Neural cell (in vitro differentiated cells): ENCODE data around the gene MRTFA. TPM values are rescaled to one million over a fixed set of nuclear protein-coding genes. Genes with fewer than 3 reads are reported as not detected.

Experiments used
- H2AFZ ChIP-seq: fragments of 200-600, 300-800 bp; sonication (generic), shearing (Covaris generic); 2 replicates; pipeline ENCODE4 v1.6.0; 2014; ENCODE audit warnings: low read depth, mild to moderate bottlenecking, antibody characterized with exemption, low read length, moderate library complexity
- H3F3A ChIP-seq: fragments of 200-600 bp; shearing (Covaris generic); 2 replicates; pipeline ENCODE4 v1.6.1; 2016; ENCODE audit warnings: mild to moderate bottlenecking, moderate library complexity, mixed read lengths, antibody characterized with exemption, low read length; ENCODE audit not compliant: insufficient read depth, poor library complexity, severe bottlenecking
- H3K27ac ChIP-seq: fragments of 200-600, 300-800 bp; sonication (generic), shearing (Covaris generic); 2 replicates; pipeline ENCODE4 v1.5.1; 2014; ENCODE audit warnings: mild to moderate bottlenecking, low read length, moderate library complexity
- H3K27me3 ChIP-seq: fragments of 300-800, 200-600 bp; sonication (generic), shearing (Covaris generic); 2 replicates; pipeline ENCODE4 v1.6.0; 2014; ENCODE audit warnings: mild to moderate bottlenecking, low read depth, low read length, moderate library complexity; ENCODE audit not compliant: insufficient read depth
- H3K36me3 ChIP-seq: fragments of 300-800, 200-600 bp; sonication (generic), shearing (Covaris generic); 2 replicates; pipeline ENCODE4 v1.5.1; 2014; ENCODE audit warnings: mild to moderate bottlenecking, antibody characterized with exemption, low read length, moderate library complexity; ENCODE audit not compliant: insufficient read depth
- H3K4me2 ChIP-seq: fragments of 300-800, 200-600 bp; sonication (generic), shearing (Covaris generic); 2 replicates; pipeline ENCODE4 v1.6.0; 2014; ENCODE audit warnings: mild to moderate bottlenecking, low read length
- H3K4me3 ChIP-seq: fragments of 300-800, 200-600 bp; sonication (generic), shearing (Covaris generic); 2 replicates; pipeline ENCODE4 v1.5.1; 2014; ENCODE audit warnings: mild to moderate bottlenecking, low read length, moderate library complexity
- H3K79me2 ChIP-seq: fragments of 200-600 bp; shearing (Covaris generic); replicated peaks from 2 replicates; pipeline ENCODE4 v1.6.0; 2014; ENCODE audit warnings: mild to moderate bottlenecking, low read length, moderate library complexity; ENCODE audit not compliant: insufficient read depth
- H3K9ac ChIP-seq: fragments of 300-800, 200-600 bp; sonication (generic), shearing (Covaris generic); 2 replicates; pipeline ENCODE4 v1.6.1; 2016; ENCODE audit warnings: mild to moderate bottlenecking, low read length, mixed read lengths
- H3K9me2 ChIP-seq: fragments of 200-600 bp; shearing (Covaris generic); 2 replicates; pipeline ENCODE4 v1.6.1; 2016; ENCODE audit warnings: mild to moderate bottlenecking, low read length, mixed read lengths; ENCODE audit not compliant: insufficient read depth
- H3K9me3 ChIP-seq: fragments of 200-600, 300-800 bp; sonication (generic), shearing (Covaris generic); 2 replicates; pipeline ENCODE4 v1.6.1; 2016; ENCODE audit warnings: mild to moderate bottlenecking, mixed run types, low read length, moderate library complexity, mixed read lengths
- H4K20me1 ChIP-seq: fragments of 200-600 bp; shearing (Covaris generic); 2 replicates; pipeline ENCODE4 v1.6.1; 2016; ENCODE audit warnings: mild to moderate bottlenecking, mixed run types; ENCODE audit not compliant: insufficient read depth
- EP300 ChIP-seq: fragments of 450-650 bp; conservative IDR thresholded peaks from 2 replicates; pipeline ENCODE4 v1.6.1; 2014; ENCODE audit warnings: antibody characterized with exemption, mild to moderate bottlenecking, moderate library complexity; ENCODE audit not compliant: poor library complexity, severe bottlenecking
- EZH2 ChIP-seq: fragments of 200-600, 300-800 bp; shearing (Covaris generic), sonication (generic); IDR thresholded peaks from 2 replicates; pipeline ENCODE4 v1.6.1; 2014; ENCODE audit warnings: antibody characterized with exemption, low read length, borderline replicate concordance, mild to moderate bottlenecking; ENCODE audit not compliant: insufficient read depth, poor library complexity, severe bottlenecking
- MXI1 ChIP-seq: fragments of 450-650 bp; conservative IDR thresholded peaks from 2 replicates; pipeline ENCODE4 v1.6.1; 2014; ENCODE audit warnings: antibody characterized with exemption, mild to moderate bottlenecking; ENCODE audit not compliant: poor library complexity, severe bottlenecking
- POLR2AphosphoS5 ChIP-seq: IDR thresholded peaks from 2 replicates; pipeline ENCODE4 v1.6.1; 2012
- RAD21 ChIP-seq: fragments of 450-650 bp; conservative IDR thresholded peaks from 2 replicates; pipeline ENCODE4 v1.6.1; 2014; ENCODE audit warnings: antibody characterized with exemption, mild to moderate bottlenecking, moderate library complexity
- SMC3 ChIP-seq: fragments of 450-650 bp; conservative IDR thresholded peaks from 2 replicates; pipeline ENCODE4 v1.6.1; 2014; ENCODE audit warnings: antibody characterized with exemption, mild to moderate bottlenecking, moderate library complexity; ENCODE audit not compliant: poor library complexity
- TAF1 ChIP-seq: IDR thresholded peaks from 2 replicates; pipeline ENCODE4 v1.6.1; 2012; ENCODE audit warnings: low read depth
- polyA plus RNA-seq: library from polyadenylated mRNA; depleted of rRNA; stranded (reverse); fragments of >200 nt; gene quantifications from 2 replicates; pipeline ENCODE4 v1.2.3, GENCODE V29; 2014
- TF ChIP-seq, protein P1 (sequence below): IDR thresholded peaks from 2 replicates; pipeline ENCODE4 v1.6.1; 2012; ENCODE audit warnings: borderline replicate concordance
- TF ChIP-seq, protein P2 (sequence below): fragments of 450-650 bp; IDR thresholded peaks from 2 replicates; pipeline ENCODE4 v1.5.1; 2014; ENCODE audit warnings: antibody characterized with exemption, mild to moderate bottlenecking, moderate library complexity; ENCODE audit not compliant: poor library complexity, severe bottlenecking

MRTFA gene
- polyA plus RNA-seq, 1 donor from 2014 or later, result 19.3 TPM

DNA sequence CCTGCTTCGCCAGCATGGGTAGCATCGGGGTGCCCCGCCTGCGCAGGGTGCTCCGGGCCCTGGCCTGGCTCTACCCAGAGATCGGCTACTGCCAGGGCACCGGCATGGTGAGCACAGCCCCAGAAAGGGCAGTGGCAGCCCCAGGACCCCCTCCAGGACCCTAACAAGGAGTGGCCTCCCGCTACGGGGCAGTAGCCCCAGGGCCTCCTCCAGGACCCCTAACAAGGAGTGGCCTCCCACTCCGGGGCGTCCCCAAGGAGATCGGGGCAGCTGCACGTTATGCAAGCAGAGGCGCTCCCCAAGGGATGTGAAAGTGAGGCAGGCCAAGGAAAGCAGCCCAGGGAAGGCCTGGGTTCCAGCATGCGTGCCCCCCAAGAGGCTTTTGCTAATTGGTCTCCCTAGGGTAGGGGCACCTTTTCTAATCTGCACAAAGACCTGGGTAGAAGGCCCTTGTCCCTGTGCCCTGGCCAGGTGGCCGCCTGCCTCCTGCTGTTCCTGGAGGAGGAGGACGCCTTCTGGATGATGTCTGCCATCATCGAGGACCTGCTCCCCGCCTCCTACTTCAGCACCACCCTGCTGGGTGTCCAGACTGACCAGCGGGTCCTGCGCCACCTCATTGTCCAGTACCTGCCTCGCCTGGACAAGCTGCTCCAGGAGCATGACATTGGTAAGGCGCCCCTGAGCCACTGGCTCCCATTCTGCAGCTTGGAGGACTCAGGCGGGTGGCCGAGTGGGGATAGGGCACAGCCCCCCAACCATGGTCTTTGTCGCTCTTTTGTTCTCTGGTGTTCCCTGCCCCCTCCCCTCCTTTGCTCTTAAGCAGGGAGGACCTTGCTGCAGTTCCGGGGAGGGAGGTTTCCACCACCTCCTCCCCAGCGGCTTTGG lies 231.1 kb downstream of the MRTFA start:
- no peak overlapping the region for H3K4me3 ChIP-seq
- H3K9ac ChIP-seq, result no peak overlapping the region
- H3K4me2 ChIP-seq, result no peak overlapping the region
- no peaks in the 10 kb centered on the region for H3K27me3 ChIP-seq
- H3K79me2 ChIP-seq, result no peaks in the 10 kb centered on the region
- H3K9me2 ChIP-seq, result no peaks in the 10 kb centered on the region
- H3K9me3 ChIP-seq, result no peaks in the 10 kb centered on the region
- TF ChIP-seq MXI1 (no peak), EZH2 (no peak)
- no peaks in the 10 kb centered on the region for H4K20me1 ChIP-seq
- H3K27ac ChIP-seq, result no peak overlapping the region
- no peak overlapping the region for H2AFZ ChIP-seq
- no peaks in the 10 kb centered on the region for H3F3A ChIP-seq
- H3K36me3 ChIP-seq, result no peaks in the 10 kb centered on the region

DNA sequence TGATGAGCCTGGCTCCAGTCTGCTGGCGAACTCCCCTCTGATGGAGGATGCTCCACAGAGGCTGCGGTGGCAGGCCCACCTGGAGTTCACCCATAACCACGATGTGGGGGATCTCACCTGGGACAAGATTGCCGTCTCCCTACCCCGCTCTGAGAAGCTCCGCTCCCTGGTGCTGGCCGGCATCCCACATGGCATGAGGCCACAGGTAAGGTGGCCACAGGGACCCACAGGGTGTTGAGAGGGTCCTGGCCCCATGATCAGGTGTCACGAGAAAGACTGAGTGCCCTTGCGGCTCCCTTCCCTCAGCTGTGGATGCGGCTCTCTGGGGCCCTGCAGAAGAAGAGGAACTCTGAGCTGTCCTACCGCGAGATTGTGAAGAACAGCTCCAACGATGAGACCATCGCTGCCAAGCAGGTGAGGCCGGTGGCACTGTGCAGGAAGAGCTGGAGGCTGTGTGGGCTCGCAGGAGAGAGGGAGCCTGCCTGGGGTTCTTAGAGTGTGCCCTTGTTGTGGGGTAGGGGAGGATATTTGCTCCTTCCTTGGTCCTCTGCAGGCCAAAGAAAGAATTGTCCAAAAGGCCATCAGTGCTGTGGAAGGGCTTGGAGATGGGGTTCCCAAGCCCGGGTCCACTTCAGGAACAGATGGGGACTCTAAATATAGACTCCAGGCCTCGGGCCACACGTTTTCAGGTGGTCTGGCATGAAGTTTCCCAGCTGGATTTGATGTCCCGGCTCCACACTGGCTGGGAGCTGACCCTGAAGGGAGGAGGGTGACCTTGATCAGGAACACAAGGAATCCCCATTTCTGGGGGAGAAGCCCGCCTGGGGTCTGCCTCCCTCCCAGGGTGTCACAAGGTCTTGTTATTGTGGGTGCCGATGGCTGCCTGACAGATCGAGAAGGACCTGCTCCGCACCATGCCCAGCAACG lies 232.0 kb downstream of the MRTFA start:
- no peak overlapping the region for H3K27ac ChIP-seq

More for the DNA sequence above, 232.0 kb downstream of the MRTFA start:
- H3K9me2 ChIP-seq, result no peaks in the 10 kb centered on the region
- H3K4me3 ChIP-seq, result no peak overlapping the region
- H3K27me3 ChIP-seq, result no peaks in the 10 kb centered on the region
- no peaks in the 10 kb centered on the region for H3K36me3 ChIP-seq
- no peaks in the 10 kb centered on the region for H3K9me3 ChIP-seq
- no peak overlapping the region for H3K4me2 ChIP-seq
- no peaks in the 10 kb centered on the region for H4K20me1 ChIP-seq
- no peaks in the 10 kb centered on the region for H3K79me2 ChIP-seq
- H2AFZ ChIP-seq, result no peak overlapping the region
- TF ChIP-seq, protein P1, sequence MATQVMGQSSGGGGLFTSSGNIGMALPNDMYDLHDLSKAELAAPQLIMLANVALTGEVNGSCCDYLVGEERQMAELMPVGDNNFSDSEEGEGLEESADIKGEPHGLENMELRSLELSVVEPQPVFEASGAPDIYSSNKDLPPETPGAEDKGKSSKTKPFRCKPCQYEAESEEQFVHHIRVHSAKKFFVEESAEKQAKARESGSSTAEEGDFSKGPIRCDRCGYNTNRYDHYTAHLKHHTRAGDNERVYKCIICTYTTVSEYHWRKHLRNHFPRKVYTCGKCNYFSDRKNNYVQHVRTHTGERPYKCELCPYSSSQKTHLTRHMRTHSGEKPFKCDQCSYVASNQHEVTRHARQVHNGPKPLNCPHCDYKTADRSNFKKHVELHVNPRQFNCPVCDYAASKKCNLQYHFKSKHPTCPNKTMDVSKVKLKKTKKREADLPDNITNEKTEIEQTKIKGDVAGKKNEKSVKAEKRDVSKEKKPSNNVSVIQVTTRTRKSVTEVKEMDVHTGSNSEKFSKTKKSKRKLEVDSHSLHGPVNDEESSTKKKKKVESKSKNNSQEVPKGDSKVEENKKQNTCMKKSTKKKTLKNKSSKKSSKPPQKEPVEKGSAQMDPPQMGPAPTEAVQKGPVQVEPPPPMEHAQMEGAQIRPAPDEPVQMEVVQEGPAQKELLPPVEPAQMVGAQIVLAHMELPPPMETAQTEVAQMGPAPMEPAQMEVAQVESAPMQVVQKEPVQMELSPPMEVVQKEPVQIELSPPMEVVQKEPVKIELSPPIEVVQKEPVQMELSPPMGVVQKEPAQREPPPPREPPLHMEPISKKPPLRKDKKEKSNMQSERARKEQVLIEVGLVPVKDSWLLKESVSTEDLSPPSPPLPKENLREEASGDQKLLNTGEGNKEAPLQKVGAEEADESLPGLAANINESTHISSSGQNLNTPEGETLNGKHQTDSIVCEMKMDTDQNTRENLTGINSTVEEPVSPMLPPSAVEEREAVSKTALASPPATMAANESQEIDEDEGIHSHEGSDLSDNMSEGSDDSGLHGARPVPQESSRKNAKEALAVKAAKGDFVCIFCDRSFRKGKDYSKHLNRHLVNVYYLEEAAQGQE, result no peak
- TF ChIP-seq TAF1, result no peak
- no peak for TF ChIP-seq RAD21
- TF ChIP-seq, protein P2, sequence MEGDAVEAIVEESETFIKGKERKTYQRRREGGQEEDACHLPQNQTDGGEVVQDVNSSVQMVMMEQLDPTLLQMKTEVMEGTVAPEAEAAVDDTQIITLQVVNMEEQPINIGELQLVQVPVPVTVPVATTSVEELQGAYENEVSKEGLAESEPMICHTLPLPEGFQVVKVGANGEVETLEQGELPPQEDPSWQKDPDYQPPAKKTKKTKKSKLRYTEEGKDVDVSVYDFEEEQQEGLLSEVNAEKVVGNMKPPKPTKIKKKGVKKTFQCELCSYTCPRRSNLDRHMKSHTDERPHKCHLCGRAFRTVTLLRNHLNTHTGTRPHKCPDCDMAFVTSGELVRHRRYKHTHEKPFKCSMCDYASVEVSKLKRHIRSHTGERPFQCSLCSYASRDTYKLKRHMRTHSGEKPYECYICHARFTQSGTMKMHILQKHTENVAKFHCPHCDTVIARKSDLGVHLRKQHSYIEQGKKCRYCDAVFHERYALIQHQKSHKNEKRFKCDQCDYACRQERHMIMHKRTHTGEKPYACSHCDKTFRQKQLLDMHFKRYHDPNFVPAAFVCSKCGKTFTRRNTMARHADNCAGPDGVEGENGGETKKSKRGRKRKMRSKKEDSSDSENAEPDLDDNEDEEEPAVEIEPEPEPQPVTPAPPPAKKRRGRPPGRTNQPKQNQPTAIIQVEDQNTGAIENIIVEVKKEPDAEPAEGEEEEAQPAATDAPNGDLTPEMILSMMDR, result no peak
- TF ChIP-seq POLR2AphosphoS5, result no peak
- no peak for TF ChIP-seq EZH2
- no peak for TF ChIP-seq SMC3
- TF ChIP-seq MXI1, result no peak
- TF ChIP-seq EP300, result no peak
- H3K9ac ChIP-seq, result no peak overlapping the region
- no peaks in the 10 kb centered on the region for H3F3A ChIP-seq
